DMS79 (cell line): ENCODE data around the gene RBFOX2.
A peak's percentile ranks its signal among the peaks of the same experiment; 100 is the strongest.

Experiments
- DNase-seq: peaks from one replicate; lab custom pipeline; 2025; lab: John Stamatoyannopoulos, UW

Gene RBFOX2

DNA sequence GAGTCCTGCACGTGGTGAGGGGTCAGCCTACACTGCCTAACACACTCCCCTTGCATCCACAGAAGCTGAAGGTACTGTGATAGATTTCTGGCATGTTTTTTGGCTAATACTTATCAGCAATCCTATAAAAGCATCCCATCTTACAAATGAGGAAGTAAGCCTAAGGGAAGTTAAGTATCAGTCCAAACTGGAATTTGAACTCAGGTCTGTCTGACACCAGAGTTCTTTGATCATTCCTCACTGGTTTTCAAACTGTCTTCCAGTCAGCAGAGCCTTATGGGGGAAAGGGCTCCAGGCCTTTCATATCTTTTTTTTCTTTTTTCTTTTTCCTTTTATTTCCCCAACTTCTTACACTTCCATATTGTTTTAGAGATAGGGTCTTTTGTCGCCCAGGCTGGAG, 105.6 kb downstream of the RBFOX2 start:
- no peak for DNase-seq

DNA sequence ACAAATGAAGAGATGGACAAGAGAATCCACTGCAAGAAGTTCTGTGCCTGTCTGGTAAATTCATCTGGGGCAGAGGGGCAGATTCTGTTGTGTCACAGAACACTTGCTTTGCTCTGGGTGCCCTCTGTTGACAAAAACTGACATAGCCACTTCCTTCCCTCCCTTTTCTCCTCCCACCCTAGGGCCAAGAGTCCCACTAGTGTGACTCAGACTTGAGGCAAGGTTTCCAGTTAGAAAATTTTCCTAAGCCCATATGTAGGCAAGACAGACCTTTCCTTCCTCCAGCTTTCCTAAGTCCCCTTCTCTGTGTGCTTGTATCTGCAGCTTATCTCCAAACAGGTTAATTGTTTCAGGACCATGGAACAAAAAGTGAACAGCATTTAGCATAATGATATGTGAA, 106.8 kb downstream of the RBFOX2 start:
- DNase-seq = no peak

GRCh38 chr22:35921044-35921443, 107.6 kb downstream of the RBFOX2 start:
- DNase-seq = no peak

GRCh38 chr22:35919002-35919542, 109.6 kb downstream of the RBFOX2 start:
- DNase-seq = no peak

DNA sequence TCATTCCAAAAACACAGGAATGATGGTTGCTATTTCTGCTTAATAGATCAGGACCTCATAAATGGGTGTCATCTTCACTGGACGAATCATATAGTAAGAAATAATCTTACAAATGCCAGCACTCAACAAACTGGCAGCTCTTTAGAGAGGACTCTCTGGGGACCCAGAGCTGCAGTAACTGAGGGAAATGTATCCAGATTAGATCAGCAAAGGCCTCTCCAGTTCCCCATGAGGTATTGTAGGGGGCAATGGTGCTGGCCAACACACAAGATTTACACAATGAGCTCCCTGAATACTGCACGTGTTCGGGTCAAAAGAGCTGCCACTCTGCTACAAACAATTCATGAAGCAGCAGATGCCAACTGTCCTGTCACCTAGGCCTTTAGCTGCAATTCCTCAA, 110.2 kb downstream of the RBFOX2 start:
- no peak for DNase-seq

- DNase-seq = no peak
Observed at GRCh38 chr22:35917651-35918050, 111.0 kb downstream of the RBFOX2 start.

DNA sequence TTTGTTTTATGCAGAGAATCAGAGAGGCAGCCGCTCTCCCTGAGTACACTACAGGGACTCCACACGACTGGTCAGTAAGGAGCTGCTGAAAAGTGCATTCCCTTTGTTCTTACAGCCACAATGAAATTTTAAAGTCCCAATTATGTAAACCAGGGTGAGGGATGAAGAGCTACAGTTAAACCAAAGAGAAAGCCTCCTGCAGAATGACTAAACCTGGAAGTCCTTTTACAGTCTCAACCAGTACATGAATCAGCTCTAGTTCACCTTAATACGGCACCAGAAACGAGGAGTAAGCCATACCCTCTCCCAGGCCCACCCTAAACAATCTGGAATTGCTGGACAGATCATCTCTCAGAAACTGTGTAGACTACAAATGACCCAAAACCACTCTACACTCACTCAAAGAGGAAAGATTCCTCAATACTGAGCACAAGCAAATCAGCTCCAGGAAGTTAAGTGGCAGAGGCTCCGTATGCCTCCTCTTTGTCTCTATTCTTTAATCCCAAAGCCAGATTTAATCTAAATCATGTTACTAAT, 113.1 kb downstream of the RBFOX2 start:
- DNase-seq = peak; percentile 39

GRCh38 chr22:35914665-35915476, 113.8 kb downstream of the RBFOX2 start:
- peak; percentile 67 for DNase-seq

DNA sequence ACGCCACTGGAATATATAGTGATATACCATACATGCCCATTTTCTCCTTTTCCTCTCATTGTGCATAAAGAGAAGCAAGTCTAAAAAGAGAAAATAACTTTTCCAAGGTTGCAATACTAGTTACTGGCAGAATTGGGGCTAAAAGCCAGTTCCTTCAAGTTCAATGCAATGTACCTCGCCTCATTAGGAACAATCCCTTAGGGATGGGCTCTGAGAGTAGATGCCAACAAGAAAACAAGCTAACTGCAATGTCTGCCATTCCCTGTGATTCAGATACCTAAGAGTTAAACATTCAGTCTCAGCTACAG, 114.3 kb downstream of the RBFOX2 start:
- DNase-seq = no peak

- no peak for DNase-seq
Observed at GRCh38 chr22:35913925-35914324, 114.7 kb downstream of the RBFOX2 start.

DNA sequence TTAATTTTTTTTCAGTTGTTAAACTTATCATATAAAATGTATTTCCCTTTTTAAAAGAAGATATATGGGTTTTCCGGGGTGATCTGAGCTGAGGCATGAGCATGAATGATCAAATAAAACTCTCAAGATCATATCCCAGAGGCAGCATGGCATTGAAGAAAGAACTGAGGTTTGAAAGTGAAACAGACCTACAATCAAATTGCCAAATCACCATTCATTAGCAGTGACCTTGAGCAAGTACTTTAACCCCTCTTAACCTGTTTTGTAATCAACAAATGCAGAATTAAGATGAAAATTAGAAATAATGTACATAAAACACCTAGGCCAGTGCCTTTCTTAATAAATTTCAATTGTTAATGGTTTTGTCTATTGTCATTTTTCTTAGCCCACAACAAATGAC, 116.0 kb downstream of the RBFOX2 start:
- DNase-seq = no peak

GRCh38 chr22:35911877-35912276, 116.7 kb downstream of the RBFOX2 start:
- no peak for DNase-seq

DNA sequence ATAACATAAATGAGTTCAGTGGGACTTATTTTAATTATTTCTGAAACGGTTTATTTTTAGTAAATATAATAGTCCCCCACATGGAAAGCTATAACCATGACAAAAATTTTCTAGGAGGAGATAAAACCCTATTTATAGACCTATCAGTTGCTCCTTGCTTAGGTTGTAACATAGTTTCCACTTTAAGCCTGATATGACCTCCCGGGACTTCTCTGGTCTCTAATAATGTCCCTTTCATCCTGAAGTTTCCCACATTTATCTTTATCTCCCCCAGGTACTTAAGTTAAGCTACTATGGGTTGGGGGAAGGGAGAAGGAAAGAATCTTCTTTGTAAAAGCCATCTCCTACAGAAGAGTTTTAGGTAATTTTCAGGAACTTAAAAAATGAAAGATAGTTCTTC, 117.7 kb downstream of the RBFOX2 start:
- no peak for DNase-seq

- no peak for DNase-seq
Observed at GRCh38 chr22:35910003-35910769, 118.4 kb downstream of the RBFOX2 start.

DNA sequence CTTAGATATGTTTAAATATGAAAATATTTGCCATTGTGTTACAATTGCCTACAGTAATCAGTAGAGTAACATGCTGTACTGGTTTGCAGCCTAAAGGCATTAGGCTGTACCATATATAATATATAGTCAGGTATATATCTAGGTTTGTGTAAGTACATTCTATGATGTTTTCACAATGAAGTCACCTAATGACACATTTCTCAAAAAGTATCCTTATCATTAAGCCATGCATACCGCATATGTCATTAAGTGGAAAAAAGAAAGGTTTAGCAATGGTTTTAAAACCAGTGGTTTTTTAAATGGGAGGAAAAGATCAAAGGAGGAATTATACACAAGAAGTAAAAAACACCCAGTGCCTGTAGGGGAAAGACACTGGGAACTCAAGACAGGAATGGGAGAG, 122.7 kb downstream of the RBFOX2 start:
- DNase-seq = no peak

DNA sequence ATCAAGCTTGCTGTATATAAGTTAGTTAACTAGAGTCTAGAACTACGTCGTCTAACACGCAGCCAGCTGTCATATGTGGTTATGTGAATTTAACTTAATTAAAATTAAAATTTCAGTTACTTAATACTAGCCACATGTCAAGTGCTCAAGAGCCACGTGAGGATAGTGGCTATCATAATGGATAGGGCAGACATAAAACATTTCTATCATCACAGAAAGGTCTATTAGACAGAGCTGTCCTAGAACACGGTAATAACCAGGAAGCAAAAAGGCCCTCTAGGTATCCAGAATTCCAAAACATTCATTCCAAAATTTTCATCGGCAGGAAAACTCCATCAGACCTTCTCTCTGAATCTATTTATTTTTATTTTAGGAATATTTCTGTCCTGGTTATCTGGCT, 123.9 kb downstream of the RBFOX2 start:
- no peak for DNase-seq

GRCh38 chr22:35904336-35904692, 124.3 kb downstream of the RBFOX2 start:
- no peak for DNase-seq

DNA sequence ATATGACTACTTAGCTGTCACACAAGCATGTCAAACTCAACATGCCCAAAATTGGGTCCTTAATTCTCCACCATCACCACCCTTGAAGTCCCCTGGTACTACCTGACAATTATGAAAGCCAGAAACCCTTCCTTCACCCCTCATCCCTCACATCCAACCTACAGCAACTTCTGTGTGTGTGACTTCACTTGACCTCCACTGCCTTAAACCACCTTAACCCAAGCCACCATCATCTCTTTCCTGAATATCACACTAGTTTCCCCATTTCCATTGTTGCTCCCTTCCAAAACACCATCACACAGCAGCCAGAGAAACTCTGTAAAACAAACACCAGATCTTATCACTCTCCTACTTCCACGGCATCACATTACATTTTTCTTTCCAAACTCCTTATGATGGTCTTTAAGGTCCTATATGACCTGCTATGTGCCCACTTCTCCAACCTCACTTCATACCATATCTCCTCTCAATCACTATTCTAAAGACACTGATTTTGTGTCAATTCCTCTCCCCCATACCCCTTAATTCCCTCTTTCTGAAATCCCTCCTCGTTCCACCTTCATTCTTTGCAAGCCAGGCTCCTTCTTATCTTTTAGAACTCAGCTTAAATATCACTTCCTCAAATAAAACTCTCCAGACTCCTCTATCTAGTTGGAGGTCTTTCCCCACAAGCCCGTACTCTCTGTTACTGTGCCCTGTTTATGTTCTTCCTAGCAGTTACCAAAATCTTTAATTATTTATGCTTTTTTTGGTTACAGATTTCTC, 124.9 kb downstream of the RBFOX2 start:
- DNase-seq = no peak

- DNase-seq = no peak
Observed at GRCh38 chr22:35900483-35901168, 128.0 kb downstream of the RBFOX2 start.

GRCh38 chr22:35899736-35900135, 128.9 kb downstream of the RBFOX2 start:
- DNase-seq = no peak

DNA sequence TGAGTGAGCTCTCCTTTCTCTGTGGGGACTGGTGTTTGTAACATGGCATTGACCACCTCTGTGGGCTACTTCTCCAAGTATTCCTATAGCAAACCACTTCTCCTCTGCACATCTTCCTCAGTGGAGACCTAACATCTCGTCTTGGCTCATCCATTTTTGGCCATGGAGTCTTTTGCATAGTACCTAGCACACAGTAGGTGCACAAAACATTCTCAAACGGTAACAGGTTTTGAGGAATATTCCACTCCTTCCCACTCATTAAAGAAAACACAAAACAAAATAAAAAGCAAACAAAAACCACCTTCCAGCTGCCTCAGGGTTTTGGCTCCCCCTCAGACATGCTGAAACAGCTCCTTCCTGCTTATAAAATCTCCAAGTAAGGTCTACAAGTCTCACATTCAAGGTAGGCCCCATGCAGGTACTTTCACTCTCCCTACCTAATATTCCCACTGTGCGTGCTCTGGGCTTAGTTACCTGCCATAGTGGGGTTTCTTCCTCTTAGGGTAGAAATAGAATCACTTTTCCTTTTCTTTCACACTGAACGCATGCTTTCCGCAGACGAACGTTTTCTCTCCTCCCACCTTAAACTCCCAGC, 132.4 kb downstream of the RBFOX2 start:
- no peak for DNase-seq
